ENCODE measurements around the gene MAD1L1. TPM values are rescaled to one million over a fixed set of nuclear protein-coding genes. Genes with fewer than 3 reads are reported as not detected.

Gene MAD1L1
- total RNA-seq, 1 donor from 2014 or later: 112 TPM

GRCh38 chr7:1924258-1924817 lies 308.4 kb downstream of the MAD1L1 start:
- intact Hi-C loops (cut with micrococcal nuclease): loop anchor here (5.0 to 10.0 kb wide), 7 partner anchors 42 to 423 kb away; partner anchors contain the start of genes MAD1L1 and MAFK

GRCh38 chr7:1923409-1924257 lies 309.1 kb downstream of the MAD1L1 start:
- intact Hi-C loops (cut with micrococcal nuclease): loop anchor here (2.0 to 10.0 kb wide), 8 partner anchors 41 to 424 kb away; partner anchors contain the start of genes MAD1L1 and MAFK

GRCh38 chr7:1922870-1923236 lies 309.9 kb downstream of the MAD1L1 start:
- intact Hi-C loops (cut with micrococcal nuclease): loop anchor here (1.0 to 10.0 kb wide), 9 partner anchors 17 to 424 kb away; partner anchors contain the start of genes MAD1L1 and MAFK

- intact Hi-C loops (cut with micrococcal nuclease): loop anchor here (1.0 to 10.0 kb wide), 9 partner anchors 18 to 425 kb away; partner anchors contain the start of genes MAD1L1 and MAFK
These were observed 310.5 kb downstream of the MAD1L1 start for GRCh38 chr7:1922071-1922869.

- intact Hi-C loops (cut with micrococcal nuclease): loop anchor here (5.0 to 10.0 kb wide), 7 partner anchors 39 to 426 kb away; partner anchors contain the start of genes MAD1L1 and MAFK
These were observed 311.9 kb downstream of the MAD1L1 start for GRCh38 chr7:1920881-1921280.

- intact Hi-C loops (cut with micrococcal nuclease): loop anchor here (5.0 to 10.0 kb wide), 7 partner anchors 38 to 427 kb away; partner anchors contain the start of genes MAD1L1 and MAFK
These were observed 312.5 kb downstream of the MAD1L1 start for GRCh38 chr7:1920266-1920681.

- intact Hi-C loops (cut with micrococcal nuclease): loop anchor here (5.0 to 10.0 kb wide), 7 partner anchors 37 to 428 kb away; partner anchors contain the start of genes MAD1L1 and MAFK
These were observed 313.0 kb downstream of the MAD1L1 start for GRCh38 chr7:1919539-1920265.

GRCh38 chr7:1918881-1919525 lies 313.7 kb downstream of the MAD1L1 start:
- intact Hi-C loops (cut with micrococcal nuclease): no loop called here

GRCh38 chr7:1918063-1918645 lies 314.6 kb downstream of the MAD1L1 start:
- intact Hi-C loops (cut with micrococcal nuclease): no loop called here

GRCh38 chr7:1917221-1918062 lies 315.3 kb downstream of the MAD1L1 start:
- intact Hi-C loops (cut with micrococcal nuclease): no loop called here

- intact Hi-C loops (cut with micrococcal nuclease): no loop called here
These were observed 316.2 kb downstream of the MAD1L1 start for GRCh38 chr7:1916601-1916970.

- intact Hi-C loops (cut with micrococcal nuclease): no loop called here
These were observed 316.7 kb downstream of the MAD1L1 start for GRCh38 chr7:1915956-1916600.

- intact Hi-C loops (cut with micrococcal nuclease): no loop called here
These were observed 317.4 kb downstream of the MAD1L1 start for GRCh38 chr7:1915326-1915725.

GRCh38 chr7:1914743-1915142 lies 318.0 kb downstream of the MAD1L1 start:
- intact Hi-C loops (cut with micrococcal nuclease): no loop called here

- intact Hi-C loops (cut with micrococcal nuclease): no loop called here
These were observed 318.4 kb downstream of the MAD1L1 start for GRCh38 chr7:1914321-1914720.

- intact Hi-C loops (cut with micrococcal nuclease): no loop called here
These were observed 319.1 kb downstream of the MAD1L1 start for GRCh38 chr7:1913466-1914282.

Data from T-helper 1 cell treated with Interleukin-12 subunit alpha and Interleukin-12 subunit beta and Interleukin-4 antibody, amounts not matched to agents 30 ng/mL and 1 ng/mL, for 36 hours (primary cell).